Measurements from ENCODE around the gene RCSD1. TPM values are rescaled to one million over a fixed set of nuclear protein-coding genes. Genes with fewer than 3 reads are reported as not detected.

RCSD1 gene
- total RNA-seq, 4 donors from 2014 or later = 16.8 to 19.0 (median 18.5) TPM

DNA sequence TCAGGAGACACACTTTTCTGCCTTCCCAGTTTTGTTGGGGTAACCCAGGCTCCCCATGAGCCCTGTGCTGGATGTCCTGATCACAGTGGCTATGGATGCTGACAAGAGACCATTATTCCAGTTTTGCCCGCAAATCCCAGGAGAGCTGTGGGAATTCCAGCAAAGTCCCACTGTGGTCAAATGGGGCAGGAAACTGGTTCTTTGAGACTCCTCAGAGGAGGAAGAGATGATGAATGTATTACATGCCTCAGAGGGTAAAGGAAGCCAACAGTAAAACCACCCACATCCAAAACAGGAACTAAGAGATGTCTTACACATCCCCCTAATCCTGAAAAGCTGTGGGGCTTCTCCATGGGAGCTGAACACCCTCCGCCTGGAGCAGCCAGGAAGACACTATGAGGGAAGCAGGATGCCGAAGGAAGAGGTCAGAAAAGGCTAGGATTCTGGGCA lies 78.9 kb downstream of the RCSD1 start:
- 60% methylated on average over 3 of the region's 3 CpGs for WGBS
- DNase-seq (ENCODE audit: extremely low spot score) = no peak
- Histone ChIP-seq H3K4me3 (no peak overlapping the region), H3K9me3 (no peaks in the 10 kb centered on the region), H3K36me3 (peaks cover 0 to 19% (median 9%) of the 10 kb centered on the region in 4 donors), H3K4me1 (peaks cover 6 to 13% (median 9%) of the 10 kb centered on the region in 4 donors), H3K27ac (replicated peaks in 1 of 4) (no peak overlapping the region), H3K27me3 (no peaks in the 10 kb centered on the region)
- TF ChIP-seq CTCF (IDR thresholded peaks at IDR 0.05) = no peak
- TF ChIP-seq POLR2A (IDR thresholded peaks at IDR 0.05; ENCODE audit: low read depth) = no peak
- TF ChIP-seq POLR2AphosphoS5 (IDR thresholded peaks at IDR 0.05) = no peak
- no peak for TF ChIP-seq EP300 (IDR thresholded peaks at IDR 0.05)
- intact Hi-C loops (cut with DNase I) = no loop called here

DNA sequence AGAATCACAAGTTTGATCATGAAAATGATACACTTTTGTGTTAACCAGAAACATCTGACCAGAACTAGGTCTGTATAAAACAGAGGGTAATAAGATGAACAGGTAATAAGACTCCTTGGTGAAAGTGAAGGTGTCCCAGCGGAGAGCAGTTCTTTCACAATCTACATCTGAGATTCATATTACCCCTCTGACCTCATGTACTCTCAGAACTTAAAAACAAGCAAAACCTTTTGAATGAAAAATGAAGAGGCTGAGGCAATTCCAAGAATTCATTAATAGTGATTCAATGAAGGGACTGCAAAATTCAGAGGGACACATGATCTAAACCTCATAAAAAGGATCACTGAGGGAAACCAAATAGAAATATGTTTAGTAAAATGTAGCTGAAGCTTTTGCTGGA lies 80.8 kb downstream of the RCSD1 start:
- TF ChIP-seq EP300 (IDR thresholded peaks at IDR 0.05) = no peak
- H3K36me3 ChIP-seq = peaks cover 0 to 5% (median 0%) of the 10 kb centered on the region in 4 donors
- intact Hi-C loops (cut with DNase I) = no loop called here

DNA sequence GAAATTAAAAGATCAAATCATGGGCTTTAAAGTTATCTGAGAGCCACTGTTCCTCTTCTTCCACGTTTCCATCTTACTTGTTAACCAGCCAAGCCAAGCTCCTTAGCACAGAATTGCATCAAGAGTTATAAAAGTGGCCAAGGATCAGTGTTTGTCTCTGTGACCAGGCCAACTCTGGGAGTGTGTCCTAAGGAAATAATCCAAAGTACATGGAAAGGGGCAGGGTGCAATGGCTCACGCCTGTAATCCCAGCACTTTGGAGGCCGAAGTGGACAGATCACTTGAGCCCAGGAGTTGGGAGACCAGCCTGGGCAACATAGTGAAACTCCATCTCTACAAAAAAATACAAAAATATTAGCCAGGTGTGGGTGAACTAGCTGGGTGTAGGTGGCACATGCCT lies 81.8 kb downstream of the RCSD1 start:
- intact Hi-C loops (cut with DNase I) = no loop called here
- Histone ChIP-seq H3K36me3 (no peaks in the 10 kb centered on the region), H3K4me3 (no peak overlapping the region), H3K4me1 (peaks cover 7 to 25% (median 19%) of the 10 kb centered on the region in 4 donors), H3K27me3 (no peaks in the 10 kb centered on the region), H3K27ac (replicated peaks in 1 of 4) (peak overlapping the region in 2 of 4 donors; percentile 51 to 61), H3K9me3 (no peaks in the 10 kb centered on the region)
- TF ChIP-seq POLR2AphosphoS5 (IDR thresholded peaks at IDR 0.05) (peak in 1 of 2 donors; percentile 8), POLR2A (IDR thresholded peaks at IDR 0.05; ENCODE audit: low read depth) (no peak), EP300 (IDR thresholded peaks at IDR 0.05) (no peak)
- no peak for DNase-seq (ENCODE audit: extremely low spot score)
- WGBS = 82% methylated on average over 3 of the region's 3 CpGs

More for the DNA sequence above, 80.8 kb downstream of the RCSD1 start:
- Histone ChIP-seq H3K27me3 (no peaks in the 10 kb centered on the region), H3K27ac (replicated peaks in 1 of 4) (peak overlapping the region in 2 of 4 donors; percentile 51 to 61), H3K4me3 (no peak overlapping the region), H3K4me1 (peaks cover 7 to 22% (median 18%) of the 10 kb centered on the region in 4 donors), H3K9me3 (no peaks in the 10 kb centered on the region)
- no peak for DNase-seq (ENCODE audit: extremely low spot score)
- 73% methylated on average over 1 of the region's 1 CpG for WGBS

- no peak for TF ChIP-seq EP300 (IDR thresholded peaks at IDR 0.05)
- TF ChIP-seq POLR2AphosphoS5 (IDR thresholded peaks at IDR 0.05) = no peak
- no peak for TF ChIP-seq POLR2A (IDR thresholded peaks at IDR 0.05; ENCODE audit: low read depth)
- no peak for TF ChIP-seq CTCF (IDR thresholded peaks at IDR 0.05)
- intact Hi-C loops (cut with DNase I) = loop anchor here (2.0 kb wide), 1 partner anchor 223 kb away; the partner anchor contains the start of genes DCAF6 and MPC2
- H3K4me1 ChIP-seq = peaks cover 7 to 25% (median 20%) of the 10 kb centered on the region in 4 donors
- H3K27ac ChIP-seq (replicated peaks in 1 of 4) = peak overlapping the region; percentile 87 to 94 (median 90)
- no peaks in the 10 kb centered on the region for H3K36me3 ChIP-seq
- no peaks in the 10 kb centered on the region for H3K27me3 ChIP-seq
- H3K9me3 ChIP-seq = no peaks in the 10 kb centered on the region
- peak overlapping the region; percentile 61 to 81 (median 71) for H3K4me3 ChIP-seq
- no peak for DNase-seq (ENCODE audit: extremely low spot score)
- 16% methylated on average over 26 of the region's 31 CpGs for WGBS
Measured at GRCh38 chr1:167713330-167714081, 83.5 kb downstream of the RCSD1 start.

DNA sequence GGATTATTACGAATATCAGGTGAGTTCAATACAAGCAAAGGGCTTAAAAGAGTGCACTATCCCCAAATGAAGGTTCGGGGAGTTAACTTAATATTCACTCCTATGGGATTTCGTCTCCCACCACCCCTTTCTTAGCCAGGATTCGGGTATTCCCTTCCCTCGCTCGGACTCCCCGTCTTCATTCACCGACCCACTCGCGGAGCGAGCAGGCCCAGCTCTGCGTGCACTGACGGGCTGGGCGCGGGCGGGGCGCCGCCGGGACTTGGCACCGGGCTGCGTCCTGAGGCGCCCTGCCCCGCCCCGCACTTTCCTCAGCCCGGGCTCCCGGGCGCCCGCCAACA lies 84.0 kb downstream of the RCSD1 start:
- Histone ChIP-seq H3K27ac (replicated peaks in 1 of 4) (peak overlapping the region; percentile 87 to 94 (median 90)), H3K36me3 (no peaks in the 10 kb centered on the region), H3K9me3 (no peaks in the 10 kb centered on the region), H3K27me3 (no peaks in the 10 kb centered on the region), H3K4me1 (peaks cover 7 to 25% (median 20%) of the 10 kb centered on the region in 4 donors), H3K4me3 (peak overlapping the region; percentile 61 to 81 (median 71))
- WGBS = under 1% methylated on average over 13 of the region's 28 CpGs
- no peak for DNase-seq (ENCODE audit: extremely low spot score)
- TF ChIP-seq CTCF (IDR thresholded peaks at IDR 0.05) (no peak), POLR2AphosphoS5 (IDR thresholded peaks at IDR 0.05) (no peak), POLR2A (IDR thresholded peaks at IDR 0.05; ENCODE audit: low read depth) (no peak), EP300 (IDR thresholded peaks at IDR 0.05) (no peak)
- intact Hi-C loops (cut with DNase I) = loop anchor here (2.0 kb wide), 1 partner anchor 223 kb away; the partner anchor contains the start of genes DCAF6 and MPC2
